Effector memory CD8-positive, alpha-beta T cell (primary cell): Measurements from ENCODE around the gene ZBTB5.
"Not testable (repeated sequence)": the region's sequence is repeated elsewhere in the genome, so short reads cannot be mapped to it uniquely, and the experiment has no call there.

Source experiments
- ATAC-seq: fragments of 150-1000 bp; cut with Tn5 transposase; replicated peaks from 2 replicates; pipeline ENCODE4 v1.10.0; 2021; ENCODE audit warnings: mild to moderate bottlenecking, moderate library complexity
- DNase-seq, 3 experiments: peaks; one replicate each; pipeline ENCODE4 v3.0.0; 2021
- H3K27ac Mint-ChIP-seq, 2 donors: one replicate each; pipeline ENCODE4 v1.8.0; 2022; ENCODE audit warnings: mild to moderate bottlenecking in 2 of 2, mixed read lengths in 2 of 2, moderate library complexity in 2 of 2
- H3K27me3 Mint-ChIP-seq, 2 donors: one replicate each; pipeline ENCODE4 v1.8.0; 2022; ENCODE audit warnings: mixed read lengths in 2 of 2
- H3K36me3 Mint-ChIP-seq: one replicate; pipeline ENCODE4 v1.8.0; 2022; ENCODE audit warnings: mild to moderate bottlenecking, moderate library complexity, mixed read lengths; ENCODE audit not compliant: insufficient read depth
- H3K4me1 Mint-ChIP-seq, 2 donors: one replicate each; pipeline ENCODE4 v1.8.0; 2022; ENCODE audit warnings: low read depth in 2 of 2, mixed read lengths in 2 of 2
- H3K4me3 Mint-ChIP-seq, 2 donors: one replicate each; pipeline ENCODE4 v1.8.0; 2022; ENCODE audit warnings: mild to moderate bottlenecking in 2 of 2, mixed read lengths in 2 of 2, moderate library complexity in 2 of 2
- H3K9me3 Mint-ChIP-seq, 2 donors: one replicate each; pipeline ENCODE4 v1.8.0; 2022; ENCODE audit warnings: mixed read lengths in 2 of 2

ZBTB5 gene

GRCh38 chr9:37477987-37478619, 12.9 kb upstream of the ZBTB5 start:
- not testable (repeated sequence) for H3K9me3 Mint-ChIP-seq, H3K36me3 Mint-ChIP-seq, H3K4me3 Mint-ChIP-seq, H3K27ac Mint-ChIP-seq, DNase-seq, ATAC-seq, H3K4me1 Mint-ChIP-seq
- peaks cover 44 to 54% of the 10 kb centered on the region in 2 donors for H3K27me3 Mint-ChIP-seq

- not testable (repeated sequence) for H3K9me3 Mint-ChIP-seq, ATAC-seq, H3K4me1 Mint-ChIP-seq, H3K36me3 Mint-ChIP-seq, H3K27ac Mint-ChIP-seq, DNase-seq, H3K4me3 Mint-ChIP-seq
- H3K27me3 Mint-ChIP-seq = peaks cover 44 to 54% of the 10 kb centered on the region in 2 donors
Observed at GRCh38 chr9:37477443-37477842, 12.2 kb upstream of the ZBTB5 start.

DNA sequence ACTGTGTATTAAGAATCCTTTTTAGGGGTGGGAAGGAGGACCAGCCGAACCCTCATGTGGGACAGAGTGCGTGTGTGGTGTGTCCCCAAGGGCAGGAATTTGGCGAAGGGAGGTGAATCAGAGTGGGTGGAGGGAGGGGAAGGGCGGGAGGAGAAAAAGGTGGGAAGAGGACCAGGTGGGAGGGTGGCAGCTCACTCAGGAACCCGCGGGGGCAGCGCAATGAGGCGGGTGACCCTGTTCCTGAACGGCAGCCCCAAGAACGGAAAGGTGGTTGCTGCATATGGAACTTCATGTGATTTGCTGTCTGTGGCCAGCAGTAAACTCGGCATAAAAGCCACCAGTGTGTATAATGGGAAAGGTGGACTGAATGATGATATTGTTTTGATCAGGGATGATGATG, 11.7 kb upstream of the ZBTB5 start:
- DNase-seq (no peak), ATAC-seq (no peak)
- Mint-ChIP-seq H3K4me1 (peaks cover 3 to 4% of the 10 kb centered on the region in 2 donors), H3K27ac (no peak overlapping the region), H3K9me3 (no peaks in the 10 kb centered on the region), H3K27me3 (peaks cover 42 to 51% of the 10 kb centered on the region in 2 donors), H3K4me3 (no peak overlapping the region), H3K36me3 (no peaks in the 10 kb centered on the region)

DNA sequence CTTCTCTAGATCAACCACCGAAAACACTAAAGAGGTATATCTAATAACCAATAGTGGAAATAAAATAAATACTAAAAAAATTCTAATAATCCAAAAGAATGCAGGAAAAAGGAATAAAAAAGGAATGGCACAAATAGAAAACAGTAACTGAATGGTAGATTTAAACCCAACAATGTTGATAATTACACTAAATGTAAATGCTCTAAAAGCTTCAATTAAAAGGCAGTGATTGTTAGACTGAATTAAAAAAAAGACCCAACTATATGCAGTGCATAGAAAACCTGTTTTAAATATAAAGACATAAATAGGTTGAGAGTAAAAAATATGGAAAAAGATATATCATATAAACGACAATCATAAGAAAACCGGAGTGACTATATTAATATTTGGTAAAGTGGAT, 9.2 kb upstream of the ZBTB5 start:
- Mint-ChIP-seq H3K4me1 (peaks cover 4 to 5% of the 10 kb centered on the region in 2 donors), H3K27ac (no peak overlapping the region), H3K9me3 (no peaks in the 10 kb centered on the region), H3K36me3 (no peaks in the 10 kb centered on the region), H3K4me3 (no peak overlapping the region), H3K27me3 (peaks cover 27 to 31% of the 10 kb centered on the region in 2 donors)
- DNase-seq (no peak), ATAC-seq (no peak)

DNA sequence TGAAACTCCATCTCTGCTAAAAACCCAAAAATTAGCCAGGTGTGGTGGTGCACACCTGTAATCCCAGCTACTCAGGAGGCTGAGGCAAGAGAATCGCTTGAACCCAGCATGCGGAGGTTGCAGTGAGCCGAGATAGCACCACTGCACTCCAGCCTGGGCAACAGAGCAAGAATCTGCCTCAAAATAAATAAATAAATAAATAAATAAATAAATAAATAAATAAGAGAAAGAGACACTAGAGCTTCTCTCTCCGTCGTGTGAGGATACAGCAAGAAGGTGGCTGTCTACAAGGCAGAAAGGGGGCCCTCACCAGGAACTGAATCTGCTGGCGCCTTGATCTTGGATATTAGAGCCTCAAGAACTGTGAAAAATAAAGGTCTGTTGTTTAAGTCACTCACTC, 8.7 kb upstream of the ZBTB5 start:
- ATAC-seq, H3K27ac Mint-ChIP-seq, H3K36me3 Mint-ChIP-seq, H3K9me3 Mint-ChIP-seq, DNase-seq, H3K4me1 Mint-ChIP-seq, H3K4me3 Mint-ChIP-seq: not testable (repeated sequence)
- H3K27me3 Mint-ChIP-seq = peaks cover 23 to 26% of the 10 kb centered on the region in 2 donors

- Mint-ChIP-seq H3K36me3 (no peaks in the 10 kb centered on the region), H3K4me1 (peaks cover 4 to 5% of the 10 kb centered on the region in 2 donors), H3K27me3 (peaks cover 6 to 9% of the 10 kb centered on the region in 2 donors), H3K4me3 (peak overlapping the region; percentile 62 to 70), H3K9me3 (no peaks in the 10 kb centered on the region), H3K27ac (peak overlapping the region in 1 of 2 donors; percentile 11)
- ATAC-seq (no peak), DNase-seq (no peak)
Observed at GRCh38 chr9:37471942-37472684, 6.9 kb upstream of the ZBTB5 start.

- peaks cover 25% of the 10 kb centered on the region for H3K36me3 Mint-ChIP-seq
- peaks cover 17 to 22% of the 10 kb centered on the region in 2 donors for H3K4me1 Mint-ChIP-seq
- H3K4me3 Mint-ChIP-seq = no peak overlapping the region
- ATAC-seq (no peak), DNase-seq (no peak)
- no peak overlapping the region for H3K27ac Mint-ChIP-seq
- H3K27me3 Mint-ChIP-seq = no peaks in the 10 kb centered on the region
- no peaks in the 10 kb centered on the region for H3K9me3 Mint-ChIP-seq
Observed at GRCh38 chr9:37468620-37469019, 3.4 kb upstream of the ZBTB5 start.

GRCh38 chr9:37467530-37467929, 2.3 kb upstream of the ZBTB5 start:
- Mint-ChIP-seq H3K4me1 (peaks cover 26 to 32% of the 10 kb centered on the region in 2 donors), H3K36me3 (peaks cover 28% of the 10 kb centered on the region)
- H3K4me3 Mint-ChIP-seq, H3K27ac Mint-ChIP-seq, H3K9me3 Mint-ChIP-seq, H3K27me3 Mint-ChIP-seq, ATAC-seq, DNase-seq: not testable (repeated sequence)

GRCh38 chr9:37466037-37466709, 923 bp upstream of the ZBTB5 start:
- DNase-seq (peak in 1 of 3 experiments; percentile 7), ATAC-seq (no peak)
- Mint-ChIP-seq H3K36me3 (peaks cover 28% of the 10 kb centered on the region), H3K27ac (peak overlapping the region; percentile 94 to 98), H3K4me3 (peak overlapping the region; percentile 84 to 93), H3K4me1 (peaks cover 23 to 33% of the 10 kb centered on the region in 2 donors), H3K27me3 (no peaks in the 10 kb centered on the region), H3K9me3 (no peaks in the 10 kb centered on the region)

GRCh38 chr9:37464426-37465248, 613 bp downstream of the ZBTB5 start:
- Mint-ChIP-seq H3K36me3 (peaks cover 28% of the 10 kb centered on the region), H3K4me1 (peaks cover 23 to 36% of the 10 kb centered on the region in 2 donors), H3K27ac (peak overlapping the region; percentile 94 to 98), H3K4me3 (peak overlapping the region; percentile 84 to 93), H3K27me3 (no peaks in the 10 kb centered on the region), H3K9me3 (no peaks in the 10 kb centered on the region)
- DNase-seq (peak; percentile 66 to 87 (median 85)), ATAC-seq (peak; percentile 55)

DNA sequence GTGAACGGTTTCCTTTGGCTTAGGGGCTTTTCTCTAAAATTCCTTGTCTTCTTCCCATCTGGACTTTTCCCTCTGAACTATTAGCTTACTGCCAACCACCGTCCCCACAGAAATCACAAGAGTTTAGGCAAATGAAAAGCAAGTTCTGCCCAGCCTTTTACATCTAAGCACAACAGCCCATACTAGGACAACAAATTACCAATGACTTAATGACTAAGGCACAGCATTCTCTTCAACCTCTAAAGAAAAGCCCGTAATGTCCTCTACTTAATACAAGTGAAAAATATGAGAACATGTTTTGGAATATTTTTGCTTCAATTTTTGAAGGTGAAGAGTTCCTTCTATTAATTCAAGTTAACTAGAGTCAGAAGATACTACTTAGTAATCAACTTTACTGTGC, 1.2 kb downstream of the ZBTB5 start:
- H3K27ac Mint-ChIP-seq = peak overlapping the region; percentile 94 to 98
- peaks cover 23 to 36% of the 10 kb centered on the region in 2 donors for H3K4me1 Mint-ChIP-seq
- H3K36me3 Mint-ChIP-seq = peaks cover 31% of the 10 kb centered on the region
- no peaks in the 10 kb centered on the region for H3K27me3 Mint-ChIP-seq
- ATAC-seq (no peak), DNase-seq (no peak)
- no peaks in the 10 kb centered on the region for H3K9me3 Mint-ChIP-seq
- H3K4me3 Mint-ChIP-seq = peak overlapping the region; percentile 84 to 93

DNA sequence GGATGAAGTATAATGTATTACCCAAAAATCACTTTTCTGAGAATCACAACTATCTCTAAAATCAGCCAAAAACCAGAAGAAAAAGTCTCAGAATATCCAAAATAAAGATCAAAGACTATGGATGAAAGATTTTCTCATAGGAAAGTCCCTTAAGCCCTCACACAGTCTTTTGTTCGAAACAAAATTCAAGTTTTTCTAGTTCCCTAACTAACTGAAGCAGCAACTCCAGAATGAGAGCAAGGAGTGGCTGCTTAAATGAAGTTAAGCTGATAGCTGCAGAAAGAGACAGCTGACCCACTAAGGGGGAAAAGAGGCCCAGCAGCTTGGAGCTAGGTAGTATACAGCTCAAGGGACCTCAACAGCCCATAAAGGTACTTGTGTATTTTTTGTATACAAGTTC, 8.4 kb downstream of the ZBTB5 start:
- Mint-ChIP-seq H3K27me3 (no peaks in the 10 kb centered on the region), H3K27ac (no peak overlapping the region), H3K36me3 (peaks cover 9% of the 10 kb centered on the region), H3K9me3 (no peaks in the 10 kb centered on the region), H3K4me1 (peaks cover 26 to 32% of the 10 kb centered on the region in 2 donors), H3K4me3 (no peak overlapping the region)
- ATAC-seq (no peak), DNase-seq (no peak)
